Panc1 (cell line): ENCODE data around the gene EHD2.

ENCODE experiments used
- CTCF ChIP-seq: fragments of 450-650 bp; IDR thresholded peaks from 2 replicates; pipeline ENCODE4 v1.5.1; 2017; ENCODE audit warnings: mild to moderate bottlenecking
- POLR2AphosphoS5 ChIP-seq: IDR thresholded peaks from 2 replicates; pipeline ENCODE4 v1.6.1; 2012; ENCODE audit warnings: mild to moderate bottlenecking, low read depth, low read length, moderate library complexity
- REST ChIP-seq, 2 experiments: IDR thresholded peaks; 2 replicates each; pipeline ENCODE4 v1.6.1; 2011 to 2012; ENCODE audit warnings: low read depth in 2 of 2, control low read depth in 1 of 2, low read length in 1 of 2, mild to moderate bottlenecking in 1 of 2, moderate library complexity in 1 of 2; ENCODE audit not compliant: insufficient read depth in 1 of 2
- SIN3A ChIP-seq: IDR thresholded peaks from 2 replicates; pipeline ENCODE4 v1.6.1; 2012; ENCODE audit warnings: low read depth, mild to moderate bottlenecking, low read length, moderate library complexity, borderline replicate concordance; ENCODE audit not compliant: insufficient read depth

- no peak for TF ChIP-seq CTCF
- no peak for TF ChIP-seq SIN3A
- TF ChIP-seq REST (IDR thresholded peaks at IDR 0.05; ENCODE audit: insufficient read depth in 1 of 2, low read depth in 2 of 2, low read length in 1 of 2) = no peak
- TF ChIP-seq POLR2AphosphoS5 = no peak
Measured at GRCh38 chr19:47698631-47699359, 14.4 kb upstream of the EHD2 start.
